ENCODE data around the gene RSPH3. TPM values are rescaled to one million over a fixed set of nuclear protein-coding genes. Genes with fewer than 3 reads are reported as not detected.
"Not testable (repeated sequence)": the region's sequence is repeated elsewhere in the genome, so short reads cannot be mapped to it uniquely, and the experiment has no call there.

Gene RSPH3
- total and polyA plus RNA-seq, 2 donors from 2014 or later = 5.5 to 20.2 TPM

- intact Hi-C loops (cut with DNase I) = no loop called here
- H3K9me3 ChIP-seq (ENCODE audit: control insufficient read depth in 2 of 3, insufficient read depth in 1 of 3, low read length in 3 of 3) = no peaks in the 10 kb centered on the region
- no peak overlapping the region for H3K4me3 ChIP-seq (ENCODE audit: low read length in 3 of 3)
- H3K27ac ChIP-seq (ENCODE audit: low read depth in 2 of 2, low read length in 2 of 2) = no peak overlapping the region
- peaks cover 0 to 3% (median 0%) of the 10 kb centered on the region in 3 donors for H3K36me3 ChIP-seq (ENCODE audit: control insufficient read depth in 2 of 3, insufficient read depth in 3 of 3, low read length in 3 of 3)
- peaks cover 0 to 8% (median 0%) of the 10 kb centered on the region in 3 donors for H3K4me1 ChIP-seq (ENCODE audit: control insufficient read depth in 2 of 3, insufficient read depth in 2 of 3, low read depth in 1 of 3, low read length in 3 of 3)
- no peak for TF ChIP-seq CTCF (IDR thresholded peaks at IDR 0.05; ENCODE audit: borderline replicate concordance, extremely low read depth, insufficient read depth)
- no peaks in the 10 kb centered on the region for H3K27me3 ChIP-seq (ENCODE audit: control insufficient read depth, insufficient read depth, low read length)
- DNase-seq (no peak), FAIRE-seq (no peak)
- no peak overlapping the region for H3K9ac ChIP-seq (ENCODE audit: low read length in 3 of 3)
These were observed 3.1 kb downstream of the RSPH3 start for GRCh38 chr6:158996856-158997255.

- Histone ChIP-seq H3K9me3 (ENCODE audit: control insufficient read depth in 2 of 3, insufficient read depth in 1 of 3, low read length in 3 of 3) (no peaks in the 10 kb centered on the region), H3K36me3 (ENCODE audit: control insufficient read depth in 2 of 3, insufficient read depth in 3 of 3, low read length in 3 of 3) (peaks cover 0 to 3% (median 0%) of the 10 kb centered on the region in 3 donors), H3K9ac (ENCODE audit: low read length in 3 of 3) (no peak overlapping the region), H3K27ac (ENCODE audit: low read depth in 2 of 2, low read length in 2 of 2) (no peak overlapping the region), H3K4me3 (ENCODE audit: low read length in 3 of 3) (no peak overlapping the region), H3K27me3 (ENCODE audit: control insufficient read depth, insufficient read depth, low read length) (no peaks in the 10 kb centered on the region), H3K4me1 (ENCODE audit: control insufficient read depth in 2 of 3, insufficient read depth in 2 of 3, low read depth in 1 of 3, low read length in 3 of 3) (peaks cover 0 to 2% (median 0%) of the 10 kb centered on the region in 3 donors)
- no peak for TF ChIP-seq CTCF (IDR thresholded peaks at IDR 0.05; ENCODE audit: borderline replicate concordance, extremely low read depth, insufficient read depth)
- DNase-seq (no peak), FAIRE-seq (no peak)
- intact Hi-C loops (cut with DNase I) = no loop called here
These were observed 6.4 kb downstream of the RSPH3 start for GRCh38 chr6:158993639-158994038.

- H3K27ac ChIP-seq (ENCODE audit: low read depth in 2 of 2, low read length in 2 of 2) = no peak overlapping the region
- peaks cover 0 to 3% (median 0%) of the 10 kb centered on the region in 3 donors for H3K36me3 ChIP-seq (ENCODE audit: control insufficient read depth in 2 of 3, insufficient read depth in 3 of 3, low read length in 3 of 3)
- H3K9ac ChIP-seq (ENCODE audit: low read length in 3 of 3) = no peak overlapping the region
- DNase-seq = no peak
- intact Hi-C loops (cut with DNase I) = no loop called here
- no peak for TF ChIP-seq CTCF (IDR thresholded peaks at IDR 0.05; ENCODE audit: borderline replicate concordance, extremely low read depth, insufficient read depth)
- H3K4me3 ChIP-seq (ENCODE audit: low read length in 3 of 3) = no peak overlapping the region
- no peaks in the 10 kb centered on the region for H3K9me3 ChIP-seq (ENCODE audit: control insufficient read depth in 2 of 3, insufficient read depth in 1 of 3, low read length in 3 of 3)
- H3K4me1 ChIP-seq (ENCODE audit: control insufficient read depth in 2 of 3, insufficient read depth in 2 of 3, low read depth in 1 of 3, low read length in 3 of 3) = no peaks in the 10 kb centered on the region
- no peaks in the 10 kb centered on the region for H3K27me3 ChIP-seq (ENCODE audit: control insufficient read depth, insufficient read depth, low read length)
- no peak for FAIRE-seq
These were observed 8.8 kb downstream of the RSPH3 start for GRCh38 chr6:158991017-158991723.

GRCh38 chr6:158989711-158990110, 10.3 kb downstream of the RSPH3 start:
- not testable (repeated sequence) for H3K9ac ChIP-seq (ENCODE audit: low read length in 3 of 3); H3K4me1 ChIP-seq (ENCODE audit: control insufficient read depth in 2 of 3, insufficient read depth in 2 of 3, low read depth in 1 of 3, low read length in 3 of 3); FAIRE-seq; DNase-seq; H3K4me3 ChIP-seq (ENCODE audit: low read length in 3 of 3); H3K27ac ChIP-seq (ENCODE audit: low read depth in 2 of 2, low read length in 2 of 2); H3K27me3 ChIP-seq (ENCODE audit: control insufficient read depth, insufficient read depth, low read length); H3K36me3 ChIP-seq (ENCODE audit: control insufficient read depth in 2 of 3, insufficient read depth in 3 of 3, low read length in 3 of 3); H3K9me3 ChIP-seq (ENCODE audit: control insufficient read depth in 2 of 3, insufficient read depth in 1 of 3, low read length in 3 of 3)
- intact Hi-C loops (cut with DNase I) = loop anchor here (10.0 kb wide), 1 partner anchor 285 kb away; no protein-coding TSS in a partner anchor

Data from kidney (tissue), 14 donors.